WTC11 (cell line): ENCODE data around the gene RGP1. TPM values are rescaled to one million over a fixed set of nuclear protein-coding genes. Genes with fewer than 3 reads are reported as not detected.

Source experiments
- ZNF232 ChIP-seq: sonication (generic); formaldehyde crosslinking; IDR thresholded peaks from 2 replicates; pipeline ENCODE4 v1.8.0; 2022; ENCODE audit warnings: mild to moderate bottlenecking, missing genetic modification reagents
- ZNF416 ChIP-seq: fragments of 250-450 bp; sonication (Bioruptor Pico); IDR thresholded peaks from 2 replicates; pipeline ENCODE4 v1.9.0; 2021; ENCODE audit warnings: mild to moderate bottlenecking, inconsistent platforms
- ZNF423 ChIP-seq: fragments of 250-450 bp; sonication (Bioruptor Pico); IDR thresholded peaks from 2 replicates; pipeline ENCODE4 v2.1.2; 2022; ENCODE audit warnings: mild to moderate bottlenecking, moderate library complexity
- microRNA-seq: library from miRNA; unstranded; fragments of <30 nt; microRNA quantifications from one replicate; pipeline ENCODE4 v1.2.0, GENCODE V29; 2022; ENCODE audit warnings: borderline number of aligned reads
- total RNA-seq: library from RNA; stranded (reverse); gene quantifications from 3 replicates; pipeline ENCODE4 v1.2.3, GENCODE V29; 2021
- TF ChIP-seq, protein P1 (sequence below): fragments of 250-450 bp; sonication (Bioruptor Pico); IDR thresholded peaks from 2 replicates; pipeline ENCODE4 v1.9.0; 2021; ENCODE audit warnings: mild to moderate bottlenecking
- TF ChIP-seq, protein P2 (sequence below): fragments of 250-450 bp; sonication (Bioruptor Pico); IDR thresholded peaks from 2 replicates; pipeline ENCODE4 v2.1.2; 2022; ENCODE audit warnings: mild to moderate bottlenecking, moderate library complexity

RGP1 gene
- total RNA-seq, 1 experiment from 2014 or later: 30.0 TPM

GRCh38 chr9:35806101-35806500 is 57.0 kb downstream of the RGP1 start (continued):
- TF ChIP-seq, protein P1, sequence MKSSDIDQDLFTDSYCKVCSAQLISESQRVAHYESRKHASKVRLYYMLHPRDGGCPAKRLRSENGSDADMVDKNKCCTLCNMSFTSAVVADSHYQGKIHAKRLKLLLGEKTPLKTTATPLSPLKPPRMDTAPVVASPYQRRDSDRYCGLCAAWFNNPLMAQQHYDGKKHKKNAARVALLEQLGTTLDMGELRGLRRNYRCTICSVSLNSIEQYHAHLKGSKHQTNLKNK (CRISPR knock-in tag): no peak
- TF ChIP-seq ZNF232 (CRISPR knock-in tag): no peak
- TF ChIP-seq, protein P2, sequence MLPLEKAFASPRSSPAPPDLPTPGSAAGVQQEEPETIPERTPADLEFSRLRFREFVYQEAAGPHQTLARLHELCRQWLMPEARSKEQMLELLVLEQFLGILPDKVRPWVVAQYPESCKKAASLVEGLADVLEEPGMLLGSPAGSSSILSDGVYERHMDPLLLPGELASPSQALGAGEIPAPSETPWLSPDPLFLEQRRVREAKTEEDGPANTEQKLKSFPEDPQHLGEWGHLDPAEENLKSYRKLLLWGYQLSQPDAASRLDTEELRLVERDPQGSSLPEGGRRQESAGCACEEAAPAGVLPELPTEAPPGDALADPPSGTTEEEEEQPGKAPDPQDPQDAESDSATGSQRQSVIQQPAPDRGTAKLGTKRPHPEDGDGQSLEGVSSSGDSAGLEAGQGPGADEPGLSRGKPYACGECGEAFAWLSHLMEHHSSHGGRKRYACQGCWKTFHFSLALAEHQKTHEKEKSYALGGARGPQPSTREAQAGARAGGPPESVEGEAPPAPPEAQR (CRISPR knock-in tag): no peak
- no peak for TF ChIP-seq ZNF416 (CRISPR knock-in tag)
- TF ChIP-seq ZNF423 (CRISPR knock-in tag): no peak

Small RNAs within 50 kb of the gene (microRNA-seq; reads per million reads assigned to microRNA genes)
- gene MIR6852: not detected
- gene MIR6853: not detected

Other genes starting within 250 kb of the RGP1 start
- gene TESK1, start 144.0 kb upstream of the RGP1 start, total RNA-seq: 18.9 to 20.4 TPM (median 19.3 TPM) in 3 replicates
- gene CD72, start 130.9 kb upstream of the RGP1 start, total RNA-seq: 2.9 to 4.6 TPM (median 4.5 TPM) in 3 replicates
- gene SIT1, start 98.4 kb upstream of the RGP1 start, total RNA-seq: 4.1 to 7.2 TPM (median 5.4 TPM) in 3 replicates
- 23,577 to 25,958 TPM (median 25,042 TPM) in 3 replicates for gene RMRP, start 91.3 kb upstream of the RGP1 start, total RNA-seq
- 10.8 to 14.7 TPM (median 14.1 TPM) in 3 replicates for gene CCDC107, start 91.0 kb upstream of the RGP1 start, total RNA-seq
- gene ARHGEF39, start 84.1 kb upstream of the RGP1 start, total RNA-seq: 23.8 to 26.6 TPM (median 26.5 TPM) in 3 replicates
- 1.0 to 2.1 TPM (median 1.4 TPM) in 3 replicates for gene CA9, start 75.4 kb upstream of the RGP1 start, total RNA-seq
- 138 to 146 TPM (median 139 TPM) in 3 replicates for gene TPM2, start 59.4 kb upstream of the RGP1 start, total RNA-seq
- 97.1 to 109 TPM (median 106 TPM) in 3 replicates for gene TLN1, start 17.1 kb upstream of the RGP1 start, total RNA-seq
- 21.4 to 24.2 TPM (median 23.1 TPM) in 3 replicates for gene CREB3, start 16.6 kb upstream of the RGP1 start, total RNA-seq
- 85.5 to 104 TPM (median 89.7 TPM) in 3 replicates for gene GBA2, start 59 bp upstream of the RGP1 start, total RNA-seq
- gene MSMP, start 5.0 kb downstream of the RGP1 start, total RNA-seq: 1.0 to 2.1 TPM (median 1.2 TPM) in 3 replicates
- gene NPR2, start 42.3 kb downstream of the RGP1 start, total RNA-seq: 10.1 to 14.1 TPM (median 12.6 TPM) in 3 replicates
- gene SPAG8, start 63.0 kb downstream of the RGP1 start, total RNA-seq: 0.16 to 0.72 TPM (median 0.50 TPM) in 3 replicates
- 33.6 to 42.7 TPM (median 42.1 TPM) in 3 replicates for gene HINT2, start 65.8 kb downstream of the RGP1 start, total RNA-seq
- gene FAM221B, start 79.4 kb downstream of the RGP1 start, total RNA-seq: 0.11 TPM in 1 of 3 replicates, not detected in the others
- gene TMEM8B, start 79.9 kb downstream of the RGP1 start, total RNA-seq: 9.5 to 10.8 TPM (median 10.2 TPM) in 3 replicates
- not detected in 3 replicates for gene OR13J1, start 121.1 kb downstream of the RGP1 start, total RNA-seq
- 0.41 TPM in 1 of 3 replicates, not detected in the others for gene HRCT1, start 156.9 kb downstream of the RGP1 start, total RNA-seq
- 0.23 to 0.33 TPM in 2 of 3 replicates, not detected in the other for gene SPAAR, start 160.2 kb downstream of the RGP1 start, total RNA-seq
- gene OR2S2, start 208.9 kb downstream of the RGP1 start, total RNA-seq: not detected in 3 replicates